COLO668 (cell line): ENCODE measurements around the gene COL6A1.
"Not testable (repeated sequence)": the region's sequence is repeated elsewhere in the genome, so short reads cannot be mapped to it uniquely, and the experiment has no call there.

ENCODE experiments used
- DNase-seq: peaks from one replicate; lab custom pipeline; 2025; ENCODE audit not compliant: unreplicated experiment; lab: John Stamatoyannopoulos, UW

Gene COL6A1

GRCh38 chr21:45965084-45965809 is 16.3 kb upstream of the COL6A1 start:
- no peak for DNase-seq

- DNase-seq: no peak
These were observed 14.7 kb upstream of the COL6A1 start for GRCh38 chr21:45966791-45967394.

GRCh38 chr21:45969921-45970673 is 11.5 kb upstream of the COL6A1 start:
- no peak for DNase-seq

GRCh38 chr21:45970674-45971615 is 10.6 kb upstream of the COL6A1 start:
- peak; percentile 47 for DNase-seq

GRCh38 chr21:45971616-45972352 is 9.8 kb upstream of the COL6A1 start:
- no peak for DNase-seq

- no peak for DNase-seq
These were observed 9.2 kb upstream of the COL6A1 start for GRCh38 chr21:45972353-45972715.

GRCh38 chr21:45972716-45973474 is 8.7 kb upstream of the COL6A1 start:
- no peak for DNase-seq

- DNase-seq: peak; percentile 51
These were observed 8.0 kb upstream of the COL6A1 start for GRCh38 chr21:45973475-45974072.

GRCh38 chr21:45974073-45975019 is 7.2 kb upstream of the COL6A1 start:
- peak; percentile 36 for DNase-seq

GRCh38 chr21:45975020-45975666 is 6.4 kb upstream of the COL6A1 start:
- no peak for DNase-seq

GRCh38 chr21:45975667-45976409 is 5.7 kb upstream of the COL6A1 start:
- DNase-seq: not testable (repeated sequence)

- DNase-seq: no peak
These were observed 4.8 kb upstream of the COL6A1 start for GRCh38 chr21:45976701-45977311.

- no peak for DNase-seq
These were observed 4.2 kb upstream of the COL6A1 start for GRCh38 chr21:45977396-45977795.

GRCh38 chr21:45979141-45979631 is 2.4 kb upstream of the COL6A1 start:
- DNase-seq: no peak

GRCh38 chr21:45979651-45980050 is 1.9 kb upstream of the COL6A1 start:
- no peak for DNase-seq

GRCh38 chr21:45980271-45980670 is 1.3 kb upstream of the COL6A1 start:
- no peak for DNase-seq
